Fibroblast of lung (primary cell): ENCODE results near the gene EWSR1.

Experiments used
- CTCF ChIP-seq, 2 donors: IDR thresholded peaks in 1 of 2; conservative IDR thresholded peaks in 1 of 2; 1 replicate in 1 of 2; 2 replicates in 1 of 2; pipeline ENCODE4 v1.5.1; 2011 to 2012; ENCODE audit warnings: low read length in 2 of 2, control low read depth in 1 of 2, inconsistent platforms in 1 of 2, low read depth in 1 of 2, mild to moderate bottlenecking in 1 of 2
- EZH2 ChIP-seq: IDR thresholded peaks from 2 replicates; pipeline ENCODE4 v1.5.1; 2012; ENCODE audit warnings: low read length, control low read depth, mild to moderate bottlenecking; ENCODE audit errors: missing control alignments

DNA sequence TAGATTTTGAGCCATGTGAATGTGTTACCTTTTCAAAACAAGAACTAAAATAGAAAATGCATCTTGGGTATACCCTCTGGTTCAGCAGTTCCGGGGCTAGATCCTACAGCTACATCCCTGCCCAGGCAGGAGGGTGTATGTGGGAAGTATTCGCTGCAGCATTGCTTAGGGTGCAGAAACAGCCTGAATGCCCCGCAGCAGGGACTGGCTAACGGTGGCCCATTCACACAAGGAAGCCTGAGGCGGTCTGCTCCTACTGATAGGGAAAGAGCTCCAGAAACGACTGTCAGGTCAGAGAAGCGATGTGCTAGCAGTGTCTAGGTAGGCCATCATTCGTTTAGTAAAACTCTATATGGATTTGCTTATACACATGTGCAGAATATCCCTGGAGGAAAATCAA is 57.3 kb downstream of the EWSR1 start:
- TF ChIP-seq CTCF (conservative IDR thresholded peaks at IDR 0.05 in 1 of 2, IDR thresholded peaks at IDR 0.05 in 1 of 2; ENCODE audit: low read depth in 1 of 2, low read length in 2 of 2) (no peak), EZH2 (no peak)
